Fibroblast of lung (primary cell): Measurements from ENCODE around the gene CLEC4E. TPM values are rescaled to one million over a fixed set of nuclear protein-coding genes. Genes with fewer than 3 reads are reported as not detected.
"Not testable (repeated sequence)": the region's sequence is repeated elsewhere in the genome, so short reads cannot be mapped to it uniquely, and the experiment has no call there.

ENCODE experiments used
- DNase-seq, 2 donors: peaks; one replicate each; pipeline versions ENCODE4 v3.0.0 to v3.0.0-alpha.2; 2010; ENCODE audit warnings: low read depth in 2 of 2
- H2AFZ ChIP-seq: 2 replicates; pipeline ENCODE4 v1.5.1; 2012; ENCODE audit warnings: low read length, control low read depth, inconsistent platforms
- H3K27ac ChIP-seq: 2 replicates; pipeline ENCODE4 v1.5.1; 2011; ENCODE audit warnings: low read length, control low read depth; ENCODE audit not compliant: insufficient read depth
- H3K27me3 ChIP-seq: 2 replicates; pipeline ENCODE4 v1.5.1; 2011; ENCODE audit warnings: mild to moderate bottlenecking, low read length; ENCODE audit not compliant: control insufficient read depth, insufficient read depth
- H3K36me3 ChIP-seq: 2 replicates; pipeline ENCODE4 v1.5.1; 2011; ENCODE audit warnings: low read length; ENCODE audit not compliant: control insufficient read depth, insufficient read depth
- H3K4me1 ChIP-seq: 2 replicates; pipeline ENCODE4 v1.5.1; 2011; ENCODE audit warnings: low read length; ENCODE audit not compliant: control insufficient read depth, insufficient read depth; ENCODE audit errors: extremely low read depth
- H3K4me2 ChIP-seq: 2 replicates; pipeline ENCODE4 v1.5.1; 2011; ENCODE audit warnings: low read length, control low read depth; ENCODE audit not compliant: insufficient read depth; ENCODE audit errors: extremely low read depth
- H3K4me3 ChIP-seq, 4 experiments: fragments of 200-600 bp in 1 of 4; sonication (generic) in 1 of 4; replicated peaks in 1 of 4; 2 replicates each; pipeline ENCODE4 v1.5.1; 2011 to 2016; ENCODE audit warnings: low read length in 4 of 4, low read depth in 3 of 4, mild to moderate bottlenecking in 3 of 4, control low read depth in 2 of 4, inconsistent platforms in 1 of 4, mixed read lengths in 1 of 4; ENCODE audit not compliant: insufficient read depth in 1 of 4; ENCODE audit errors: control extremely low read depth in 1 of 4
- H3K79me2 ChIP-seq: 2 replicates; pipeline ENCODE4 v1.5.1; 2012; ENCODE audit warnings: mild to moderate bottlenecking, low read length, inconsistent platforms; ENCODE audit not compliant: control insufficient read depth, insufficient read depth
- H3K9ac ChIP-seq: 2 replicates; pipeline ENCODE4 v1.5.1; 2011; ENCODE audit warnings: mild to moderate bottlenecking, low read length, control low read depth; ENCODE audit not compliant: insufficient read depth
- H3K9me3 ChIP-seq: 2 replicates; pipeline ENCODE4 v1.5.1; 2012; ENCODE audit warnings: low read depth, low read length; ENCODE audit not compliant: control insufficient read depth, insufficient read depth
- H4K20me1 ChIP-seq: 2 replicates; pipeline ENCODE4 v1.5.1; 2011; ENCODE audit warnings: low read length; ENCODE audit not compliant: control insufficient read depth, insufficient read depth; ENCODE audit errors: extremely low read depth
- CTCF ChIP-seq, 2 donors: IDR thresholded peaks in 1 of 2; conservative IDR thresholded peaks in 1 of 2; 1 replicate in 1 of 2; 2 replicates in 1 of 2; pipeline ENCODE4 v1.5.1; 2011 to 2012; ENCODE audit warnings: low read length in 2 of 2, control low read depth in 1 of 2, inconsistent platforms in 1 of 2, low read depth in 1 of 2, mild to moderate bottlenecking in 1 of 2
- EZH2 ChIP-seq: IDR thresholded peaks from 2 replicates; pipeline ENCODE4 v1.5.1; 2012; ENCODE audit warnings: low read length, control low read depth, mild to moderate bottlenecking; ENCODE audit errors: missing control alignments
- polyA plus RNA-seq, 2 donors: library from polyadenylated mRNA; depleted of rRNA in 1 of 2; stranded (reverse) in 1 of 2; unstranded in 1 of 2; fragments of >200 nt; gene quantifications; 2 replicates each; pipeline ENCODE4 v1.2.1, GENCODE V29; 2011 to 2012; ENCODE audit warnings: missing spikeins in 1 of 2
- total RNA-seq: library from RNA; depleted of rRNA; stranded (reverse); fragments of >200 nt; gene quantifications from 2 replicates; pipeline ENCODE4 v1.2.1, GENCODE V29; 2014

CLEC4E gene
- total and polyA plus RNA-seq, 2 donors (not counting 1 experiment from before 2014, with no cell fraction given): not detected

- Histone ChIP-seq H3K27ac (no peak overlapping the region), H3K79me2 (no peaks in the 10 kb centered on the region), H2AFZ (no peak overlapping the region), H3K36me3 (no peaks in the 10 kb centered on the region), H3K4me1 (no peaks in the 10 kb centered on the region), H3K4me2 (no peak overlapping the region), H3K27me3 (no peaks in the 10 kb centered on the region), H3K9me3 (no peaks in the 10 kb centered on the region), H3K9ac (no peak overlapping the region), H3K4me3 (no peak overlapping the region), H4K20me1 (no peaks in the 10 kb centered on the region)
- TF ChIP-seq CTCF (conservative IDR thresholded peaks at IDR 0.05 in 1 of 2, IDR thresholded peaks at IDR 0.05 in 1 of 2; ENCODE audit: low read depth in 1 of 2, low read length in 2 of 2): no peak
- TF ChIP-seq EZH2: no peak
- no peak for DNase-seq
These were observed 5.9 kb upstream of the CLEC4E start for GRCh38 chr12:8546591-8546990.

GRCh38 chr12:8544295-8544694 is 3.6 kb upstream of the CLEC4E start:
- Histone ChIP-seq H3K27ac (no peak overlapping the region), H4K20me1 (no peaks in the 10 kb centered on the region), H3K4me3 (peak overlapping the region in 1 of 4 experiments; percentile 26), H3K79me2 (no peaks in the 10 kb centered on the region), H2AFZ (no peak overlapping the region), H3K4me1 (no peaks in the 10 kb centered on the region), H3K36me3 (no peaks in the 10 kb centered on the region), H3K27me3 (no peaks in the 10 kb centered on the region), H3K9me3 (no peaks in the 10 kb centered on the region), H3K9ac (no peak overlapping the region), H3K4me2 (no peak overlapping the region)
- TF ChIP-seq CTCF (conservative IDR thresholded peaks at IDR 0.05 in 1 of 2, IDR thresholded peaks at IDR 0.05 in 1 of 2; ENCODE audit: low read depth in 1 of 2, low read length in 2 of 2) (peak; percentile 88 to 89), EZH2 (no peak)
- DNase-seq: peak; percentile 43 to 72

- H2AFZ ChIP-seq: no peak overlapping the region
- H3K4me3 ChIP-seq: no peak overlapping the region
These were observed 857 bp upstream of the CLEC4E start for GRCh38 chr12:8541562-8541961.

GRCh38 chr12:8537820-8538219 is 2.9 kb downstream of the CLEC4E start:
- DNase-seq, H3K4me2 ChIP-seq, H3K79me2 ChIP-seq, H3K4me1 ChIP-seq, H3K9me3 ChIP-seq, H2AFZ ChIP-seq, H3K36me3 ChIP-seq, H3K4me3 ChIP-seq, H4K20me1 ChIP-seq, H3K9ac ChIP-seq, H3K27ac ChIP-seq, H3K27me3 ChIP-seq: not testable (repeated sequence)

More at GRCh38 chr12:8541562-8541961, 857 bp upstream of the CLEC4E start:
- Histone ChIP-seq H4K20me1 (no peaks in the 10 kb centered on the region), H3K9me3 (no peaks in the 10 kb centered on the region), H3K79me2 (no peaks in the 10 kb centered on the region), H3K27ac (no peak overlapping the region), H3K4me2 (no peak overlapping the region), H3K27me3 (no peaks in the 10 kb centered on the region), H3K36me3 (no peaks in the 10 kb centered on the region), H3K4me1 (no peaks in the 10 kb centered on the region), H3K9ac (no peak overlapping the region)
- no peak for DNase-seq
- TF ChIP-seq CTCF (conservative IDR thresholded peaks at IDR 0.05 in 1 of 2, IDR thresholded peaks at IDR 0.05 in 1 of 2; ENCODE audit: low read depth in 1 of 2, low read length in 2 of 2) (no peak), EZH2 (no peak)
